Measurements from ENCODE around the gene CHAT. TPM values are rescaled to one million over a fixed set of nuclear protein-coding genes. Genes with fewer than 3 reads are reported as not detected.

Gene CHAT
- total RNA-seq, 2 donors from 2014 or later: 0.16 to 1.2 TPM

- no peak overlapping the region for H3K4me3 ChIP-seq
- intact Hi-C loops (cut with DNase I): no loop called here
- peak; percentile 7 for DNase-seq
- no peaks in the 10 kb centered on the region for H3K27me3 ChIP-seq
- H3K36me3 ChIP-seq: no peaks in the 10 kb centered on the region
- no peak overlapping the region for H3K27ac ChIP-seq
- no peak overlapping the region for H3K9ac ChIP-seq (ENCODE audit: low read depth in 2 of 2, low read length in 2 of 2)
- no peaks in the 10 kb centered on the region for H3K4me1 ChIP-seq
- TF ChIP-seq CTCF (IDR thresholded peaks at IDR 0.05): no peak
- H3K9me3 ChIP-seq: no peaks in the 10 kb centered on the region
These were observed 13.8 kb upstream of the CHAT start for GRCh38 chr10:49600046-49600445.

- no peak for TF ChIP-seq CTCF (IDR thresholded peaks at IDR 0.05)
- Histone ChIP-seq H3K9ac (ENCODE audit: low read depth in 2 of 2, low read length in 2 of 2) (no peak overlapping the region), H3K4me3 (no peak overlapping the region), H3K27ac (no peak overlapping the region), H3K27me3 (no peaks in the 10 kb centered on the region), H3K4me1 (no peaks in the 10 kb centered on the region), H3K36me3 (no peaks in the 10 kb centered on the region), H3K9me3 (no peaks in the 10 kb centered on the region)
- peak; percentile 4 for DNase-seq
- intact Hi-C loops (cut with DNase I): no loop called here
These were observed 12.9 kb upstream of the CHAT start for GRCh38 chr10:49600781-49601400.

DNA sequence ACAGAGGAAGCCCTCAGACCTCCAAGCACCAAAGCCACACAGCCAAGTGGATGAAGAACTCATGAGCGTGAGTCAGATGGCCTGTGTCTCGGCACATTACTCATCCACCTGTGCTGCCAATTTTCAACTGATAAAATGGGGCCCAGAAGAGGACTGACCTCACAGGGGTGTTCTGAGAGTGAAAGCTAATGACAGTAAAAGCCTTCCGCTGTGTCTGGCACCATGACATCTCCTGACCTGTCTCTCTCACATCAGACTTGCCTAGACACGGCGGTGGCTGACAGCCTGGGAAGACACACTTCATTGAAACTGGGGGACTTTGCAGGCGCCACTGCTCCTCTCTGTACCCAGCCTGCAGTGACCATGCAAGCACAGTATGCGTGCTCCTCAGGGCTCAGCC lies 12.0 kb upstream of the CHAT start:
- Histone ChIP-seq H3K9me3 (no peaks in the 10 kb centered on the region), H3K4me3 (no peak overlapping the region), H3K27me3 (no peaks in the 10 kb centered on the region), H3K27ac (no peak overlapping the region), H3K9ac (ENCODE audit: low read depth in 2 of 2, low read length in 2 of 2) (no peak overlapping the region), H3K4me1 (no peaks in the 10 kb centered on the region), H3K36me3 (no peaks in the 10 kb centered on the region)
- intact Hi-C loops (cut with DNase I): no loop called here
- no peak for TF ChIP-seq CTCF (IDR thresholded peaks at IDR 0.05)
- DNase-seq: peak; percentile 12

GRCh38 chr10:49602380-49603023 lies 11.3 kb upstream of the CHAT start:
- H3K36me3 ChIP-seq: no peaks in the 10 kb centered on the region
- intact Hi-C loops (cut with DNase I): no loop called here
- TF ChIP-seq CTCF (IDR thresholded peaks at IDR 0.05): no peak
- DNase-seq: peak; percentile 7
- H3K4me1 ChIP-seq: no peaks in the 10 kb centered on the region
- H3K9me3 ChIP-seq: no peaks in the 10 kb centered on the region
- H3K27ac ChIP-seq: no peak overlapping the region
- H3K4me3 ChIP-seq: no peak overlapping the region
- no peaks in the 10 kb centered on the region for H3K27me3 ChIP-seq
- no peak overlapping the region for H3K9ac ChIP-seq (ENCODE audit: low read depth in 2 of 2, low read length in 2 of 2)

GRCh38 chr10:49605216-49605938 lies 8.5 kb upstream of the CHAT start:
- no peak overlapping the region for H3K27ac ChIP-seq
- TF ChIP-seq CTCF (IDR thresholded peaks at IDR 0.05): no peak
- H3K4me3 ChIP-seq: no peak overlapping the region
- H3K9me3 ChIP-seq: no peaks in the 10 kb centered on the region
- no peaks in the 10 kb centered on the region for H3K4me1 ChIP-seq
- no peak overlapping the region for H3K9ac ChIP-seq (ENCODE audit: low read depth in 2 of 2, low read length in 2 of 2)
- DNase-seq: no peak
- peaks cover 25% of the 10 kb centered on the region for H3K27me3 ChIP-seq
- intact Hi-C loops (cut with DNase I): no loop called here
- H3K36me3 ChIP-seq: no peaks in the 10 kb centered on the region

Measured in colonic mucosa (tissue), 4 donors.